Activated CD8-positive, alpha-beta memory T cell treated with anti-CD3 and anti-CD28 coated beads, Interleukin-2, amount 10 ng/mL, durations not matched to agents 7 days and 5 days (primary cell): ENCODE results near the gene DNER. TPM values are rescaled to one million over a fixed set of nuclear protein-coding genes. Genes with fewer than 3 reads are reported as not detected.

Experiments
- ATAC-seq: fragments of 150-1000 bp; cut with Tn5 transposase; one replicate; pipeline ENCODE4 v1.10.0; 2021; ENCODE audit warnings: moderate library complexity
- CTCF ChIA-PET: fragments of 350-600 bp; sonication (Branson Sonifier 250); formaldehyde crosslinking; loops from one replicate; lab custom pipeline; 2021; ENCODE audit warnings: antibody characterized with exemption; lab: Charles Lee
- DNase-seq: peaks from one replicate; pipeline ENCODE4 v3.0.0-alpha.2; 2020
- H3K27ac Mint-ChIP-seq: one replicate; pipeline ENCODE4 v1.8.0; 2021; ENCODE audit warnings: mild to moderate bottlenecking, mixed read lengths
- H3K27me3 Mint-ChIP-seq: one replicate; pipeline ENCODE4 v1.8.0; 2021; ENCODE audit warnings: mixed read lengths
- H3K36me3 Mint-ChIP-seq: one replicate; pipeline ENCODE4 v1.8.0; 2021; ENCODE audit warnings: mild to moderate bottlenecking, mixed read lengths
- H3K4me1 Mint-ChIP-seq: one replicate; pipeline ENCODE4 v1.8.0; 2021; ENCODE audit warnings: mixed read lengths
- H3K4me3 Mint-ChIP-seq: one replicate; pipeline ENCODE4 v1.8.0; 2021; ENCODE audit warnings: mild to moderate bottlenecking, moderate library complexity, mixed read lengths
- H3K9me3 Mint-ChIP-seq: one replicate; pipeline ENCODE4 v1.8.0; 2022; ENCODE audit warnings: low read depth, mixed read lengths
- total RNA-seq, 2 experiments: library from RNA; stranded (reverse); gene quantifications; one replicate each; pipeline ENCODE4 v1.2.3, GENCODE V29; 2021

The DNER gene
- total RNA-seq, 2 experiments from 2014 or later: not detected

DNA sequence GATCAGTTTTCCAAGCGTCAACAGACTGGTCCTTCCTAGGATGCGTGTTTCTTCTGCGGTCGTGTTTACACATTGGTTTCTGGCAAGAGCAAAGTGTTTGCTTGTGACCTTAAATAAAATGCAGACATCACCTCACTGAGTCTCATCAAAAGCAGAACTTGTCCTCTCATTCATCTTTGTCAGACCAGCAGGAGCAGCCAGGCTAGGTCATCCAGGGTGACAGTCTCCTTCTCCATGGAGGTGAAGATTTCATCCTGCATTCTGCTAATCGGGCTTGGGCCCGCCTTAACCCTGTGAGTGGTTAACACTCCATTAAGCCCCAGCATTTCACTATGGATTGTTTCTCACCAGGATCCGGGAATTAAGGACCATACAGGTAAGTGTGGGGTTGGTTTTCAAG, 379.0 kb downstream of the DNER start:
- Mint-ChIP-seq H3K4me3 (no peak overlapping the region), H3K36me3 (no peaks in the 10 kb centered on the region), H3K4me1 (no peaks in the 10 kb centered on the region), H3K27me3 (no peaks in the 10 kb centered on the region), H3K27ac (no peak overlapping the region), H3K9me3 (no peaks in the 10 kb centered on the region)
- no peak for DNase-seq
- no peak for ATAC-seq
- CTCF ChIA-PET: no interaction called here

- H3K27me3 Mint-ChIP-seq: no peaks in the 10 kb centered on the region
- ATAC-seq (no peak), DNase-seq (no peak)
- CTCF ChIA-PET: no interaction called here
- H3K27ac Mint-ChIP-seq: no peak overlapping the region
- H3K4me3 Mint-ChIP-seq: no peak overlapping the region
- H3K9me3 Mint-ChIP-seq: no peaks in the 10 kb centered on the region
- no peaks in the 10 kb centered on the region for H3K36me3 Mint-ChIP-seq
- no peaks in the 10 kb centered on the region for H3K4me1 Mint-ChIP-seq
These were observed 383.4 kb downstream of the DNER start for GRCh38 chr2:229330952-229331351.

GRCh38 chr2:229319558-229319957, 394.8 kb downstream of the DNER start:
- DNase-seq (no peak), ATAC-seq (no peak)
- Mint-ChIP-seq H3K36me3 (no peaks in the 10 kb centered on the region), H3K4me1 (no peaks in the 10 kb centered on the region), H3K9me3 (peaks cover 6% of the 10 kb centered on the region), H3K27me3 (no peaks in the 10 kb centered on the region), H3K27ac (no peak overlapping the region), H3K4me3 (no peak overlapping the region)
- CTCF ChIA-PET: no interaction called here

- ATAC-seq (no peak), DNase-seq (no peak)
- CTCF ChIA-PET: no interaction called here
- no peaks in the 10 kb centered on the region for H3K27me3 Mint-ChIP-seq
- H3K36me3 Mint-ChIP-seq: no peaks in the 10 kb centered on the region
- no peak overlapping the region for H3K4me3 Mint-ChIP-seq
- H3K27ac Mint-ChIP-seq: no peak overlapping the region
- H3K9me3 Mint-ChIP-seq: no peaks in the 10 kb centered on the region
- H3K4me1 Mint-ChIP-seq: no peaks in the 10 kb centered on the region
These were observed 400.2 kb downstream of the DNER start for GRCh38 chr2:229314117-229314516.

GRCh38 chr2:229313591-229313990, 400.8 kb downstream of the DNER start:
- Mint-ChIP-seq H3K4me1 (no peaks in the 10 kb centered on the region), H3K9me3 (no peaks in the 10 kb centered on the region), H3K36me3 (no peaks in the 10 kb centered on the region), H3K4me3 (no peak overlapping the region), H3K27ac (no peak overlapping the region), H3K27me3 (no peaks in the 10 kb centered on the region)
- CTCF ChIA-PET: no interaction called here
- no peak for ATAC-seq
- DNase-seq: no peak

Other genes starting within 250 kb of the DNER start
- gene TRIP12, start 207.5 kb upstream of the DNER start, total RNA-seq: 100 to 1,000 TPM; 235 to 270 TPM
- 1 to 10 TPM in 1 of 2 experiments, under 1 TPM in 1; 0.54 to 1.4 TPM for gene FBXO36, start 207.9 kb upstream of the DNER start, total RNA-seq